ENCODE measurements around the gene CITED4.
"Not testable (repeated sequence)": the region's sequence is repeated elsewhere in the genome, so short reads cannot be mapped to it uniquely, and the experiment has no call there.

CITED4 gene, protein sequence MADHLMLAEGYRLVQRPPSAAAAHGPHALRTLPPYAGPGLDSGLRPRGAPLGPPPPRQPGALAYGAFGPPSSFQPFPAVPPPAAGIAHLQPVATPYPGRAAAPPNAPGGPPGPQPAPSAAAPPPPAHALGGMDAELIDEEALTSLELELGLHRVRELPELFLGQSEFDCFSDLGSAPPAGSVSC

DNA sequence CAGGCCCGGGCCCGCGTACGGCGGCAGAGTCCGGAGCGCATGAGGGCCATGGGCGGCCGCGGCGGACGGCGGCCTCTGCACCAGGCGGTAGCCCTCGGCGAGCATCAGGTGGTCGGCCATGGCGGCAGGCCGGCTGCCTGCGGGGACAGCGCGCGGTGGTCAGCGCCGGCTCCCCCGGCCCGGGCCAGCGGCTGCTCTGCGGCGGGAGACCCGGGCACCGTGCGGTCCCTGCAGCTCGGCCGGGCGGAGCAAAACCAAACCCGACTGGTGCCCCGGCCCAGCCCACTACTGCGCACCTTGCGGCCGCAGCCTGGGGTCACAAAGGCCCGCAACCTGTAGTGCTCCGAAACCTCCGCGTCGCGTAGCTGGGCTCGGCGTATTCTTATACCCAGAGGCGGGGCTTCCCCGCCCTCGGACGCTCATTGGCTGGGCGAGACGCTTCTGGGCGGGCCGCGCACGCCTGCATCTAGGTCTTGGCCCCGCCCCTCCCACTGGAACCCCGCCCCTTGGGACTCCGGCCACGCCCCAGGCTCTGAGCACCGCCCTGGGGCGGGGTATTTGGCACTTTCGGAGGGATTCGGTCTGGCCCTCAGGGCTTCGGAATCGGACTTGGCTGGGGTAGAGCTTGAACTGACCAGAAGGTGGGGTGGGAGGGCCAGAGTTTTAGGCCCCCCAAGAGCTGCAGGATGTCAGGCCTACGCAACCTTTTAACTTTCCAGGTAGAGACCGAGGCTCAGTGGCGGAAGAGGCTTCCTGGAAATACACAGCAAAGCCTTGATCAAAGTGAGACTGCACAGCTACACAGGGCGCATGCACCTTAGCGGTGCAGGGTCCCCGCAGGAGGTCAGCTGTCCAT lies at the start of gene CITED4:
Gene CITED4 (minus strand): TSS at position 356 of the 856 bp plus-strand sequence. CDS start 236 bp downstream, at position 120.
- DNase-seq = peak; percentile 55 to 82

DNA sequence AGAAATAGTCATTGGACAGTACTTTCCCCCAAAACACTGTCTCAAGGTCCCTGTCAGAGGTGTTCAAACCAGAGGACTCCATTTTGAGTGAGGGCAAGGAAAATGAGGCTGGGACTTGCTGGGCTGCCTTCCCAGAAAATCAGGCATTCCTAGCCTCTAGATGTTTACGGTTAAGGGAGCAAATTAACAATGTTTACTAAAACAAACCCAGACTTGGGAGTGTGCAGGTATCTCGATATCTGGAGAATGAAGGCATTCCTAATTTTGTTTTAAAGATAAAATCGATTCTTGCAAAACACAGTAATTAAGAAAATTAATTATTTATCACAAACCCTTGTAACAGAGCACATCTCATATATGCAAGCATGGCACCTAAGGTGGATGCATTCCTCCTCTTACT lies 48.9 kb upstream of the CITED4 start:
- no peak for DNase-seq

DNA sequence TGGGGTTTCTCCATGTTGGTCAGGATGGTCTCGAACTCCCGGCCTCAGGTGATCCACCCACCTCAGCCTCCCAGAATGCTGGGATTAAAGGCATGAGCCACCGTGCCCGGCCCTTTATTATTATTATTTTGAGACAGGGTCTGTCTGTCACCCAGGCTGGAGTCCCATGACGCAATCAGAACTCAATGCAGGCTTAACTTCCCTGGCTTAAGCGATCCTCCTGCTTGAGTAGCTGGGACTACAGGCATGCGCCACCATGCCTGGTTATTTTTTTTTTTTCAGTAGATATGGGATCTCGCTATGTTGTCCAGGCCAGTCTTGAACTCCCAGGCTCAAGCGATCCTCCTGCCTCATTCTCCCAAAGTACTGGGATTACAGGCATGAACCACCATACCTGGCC lies 47.1 kb upstream of the CITED4 start:
- DNase-seq = no peak

DNA sequence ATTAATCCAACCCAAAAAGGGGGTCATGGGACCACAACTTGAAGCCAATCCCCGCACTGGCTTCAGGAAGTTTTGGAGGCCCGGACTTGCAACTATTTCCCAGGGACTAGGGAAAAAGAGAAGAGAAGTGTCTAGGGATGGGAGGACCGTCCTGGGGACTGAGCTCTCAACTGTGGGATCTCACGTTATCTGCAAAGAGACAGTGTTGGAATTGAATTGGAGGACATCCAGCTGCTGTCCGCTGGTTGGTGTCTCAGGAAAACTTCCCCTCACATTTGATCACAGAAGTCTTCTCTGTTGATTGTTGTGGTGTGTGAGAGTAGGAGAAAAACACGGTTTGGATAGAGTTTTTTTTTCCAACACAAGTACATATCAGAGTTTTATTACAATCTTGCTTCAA lies 46.2 kb upstream of the CITED4 start:
- DNase-seq = no peak

DNA sequence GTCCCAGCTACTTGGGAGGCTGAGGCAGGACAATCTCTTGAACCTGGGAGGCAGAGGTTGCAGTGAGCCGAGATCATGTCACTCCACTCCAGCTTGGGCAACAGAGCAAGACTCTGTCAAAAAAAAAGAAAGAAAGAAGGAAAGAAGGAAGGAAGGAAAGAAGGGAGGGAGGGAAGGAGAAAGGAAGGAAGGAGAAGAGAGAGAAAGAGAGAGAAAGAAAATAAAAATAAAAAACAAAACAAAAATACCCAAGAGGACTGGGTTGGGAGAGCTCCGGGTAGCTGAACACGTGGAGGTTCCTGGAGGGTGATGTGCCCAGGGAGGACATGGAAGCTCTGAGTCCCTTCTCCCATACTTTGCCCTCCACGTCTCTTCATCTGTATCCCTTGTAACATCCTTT lies 45.7 kb upstream of the CITED4 start:
- no peak for DNase-seq

DNA sequence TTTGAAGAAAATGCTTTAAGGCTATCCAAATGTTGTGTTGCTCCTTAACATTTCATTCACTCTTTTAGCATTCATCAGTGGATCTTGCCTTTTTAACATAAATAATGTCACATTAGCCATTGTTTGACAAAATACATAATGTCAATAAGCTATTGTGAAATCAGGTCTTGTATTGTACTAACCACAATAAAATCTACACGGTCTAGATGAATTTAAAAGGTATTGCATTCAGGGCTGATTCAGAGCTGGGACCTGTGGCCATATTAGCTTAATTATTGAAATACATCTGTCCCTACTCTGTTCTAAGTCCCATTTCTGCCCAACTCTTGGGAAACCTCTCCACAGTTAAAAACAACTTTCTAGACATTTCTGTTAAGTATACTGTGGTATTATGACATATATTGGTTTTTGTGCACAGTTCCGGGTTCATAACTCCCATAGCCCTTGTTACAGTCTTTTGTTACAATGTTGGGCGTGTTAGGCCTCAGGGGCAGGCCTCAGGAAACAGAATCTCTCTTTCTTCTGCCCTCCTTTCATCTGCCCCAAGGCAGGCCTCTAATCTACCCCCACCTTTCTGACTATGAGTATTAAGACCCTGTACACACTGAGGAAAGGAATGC lies 44.7 kb upstream of the CITED4 start:
- no peak for DNase-seq

DNA sequence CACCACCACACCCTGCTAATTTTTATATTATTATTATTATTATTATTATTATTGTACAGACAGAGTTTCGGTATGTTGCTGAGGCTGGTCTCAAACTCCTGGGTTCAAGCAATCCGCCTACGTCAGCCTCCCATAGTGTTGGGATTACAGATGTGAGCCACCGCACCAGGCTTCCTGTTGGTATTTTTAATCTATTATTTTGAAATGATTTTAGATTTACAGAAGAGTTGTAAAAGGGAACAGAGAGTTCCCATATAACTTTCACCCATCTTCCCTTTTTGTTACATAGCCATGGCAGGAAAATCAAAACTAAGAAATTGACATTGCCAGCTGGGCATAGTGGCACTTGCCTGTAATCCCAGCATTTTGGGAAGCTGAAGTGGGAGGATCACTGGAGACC lies 42.9 kb upstream of the CITED4 start:
- DNase-seq = no peak

DNA sequence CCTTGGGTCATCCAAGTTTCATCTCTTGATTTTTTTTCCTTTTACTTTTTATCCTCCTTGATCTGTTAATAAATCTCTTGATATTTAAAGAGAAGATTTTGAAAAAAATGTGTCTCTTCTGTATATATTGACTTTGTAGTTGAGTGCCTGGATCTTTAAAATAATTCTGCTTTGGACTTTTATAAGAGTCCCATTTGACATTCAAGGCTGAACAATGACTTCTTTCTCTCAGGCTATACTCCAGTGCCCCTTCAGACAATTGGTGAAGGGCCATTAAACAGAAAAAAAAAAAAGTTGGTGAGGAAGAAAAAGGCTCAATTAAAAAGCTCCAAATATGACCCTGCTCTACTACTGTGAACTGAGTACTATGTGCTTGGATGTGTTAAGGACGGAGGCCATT lies 40.9 kb upstream of the CITED4 start:
- DNase-seq = no peak

DNA sequence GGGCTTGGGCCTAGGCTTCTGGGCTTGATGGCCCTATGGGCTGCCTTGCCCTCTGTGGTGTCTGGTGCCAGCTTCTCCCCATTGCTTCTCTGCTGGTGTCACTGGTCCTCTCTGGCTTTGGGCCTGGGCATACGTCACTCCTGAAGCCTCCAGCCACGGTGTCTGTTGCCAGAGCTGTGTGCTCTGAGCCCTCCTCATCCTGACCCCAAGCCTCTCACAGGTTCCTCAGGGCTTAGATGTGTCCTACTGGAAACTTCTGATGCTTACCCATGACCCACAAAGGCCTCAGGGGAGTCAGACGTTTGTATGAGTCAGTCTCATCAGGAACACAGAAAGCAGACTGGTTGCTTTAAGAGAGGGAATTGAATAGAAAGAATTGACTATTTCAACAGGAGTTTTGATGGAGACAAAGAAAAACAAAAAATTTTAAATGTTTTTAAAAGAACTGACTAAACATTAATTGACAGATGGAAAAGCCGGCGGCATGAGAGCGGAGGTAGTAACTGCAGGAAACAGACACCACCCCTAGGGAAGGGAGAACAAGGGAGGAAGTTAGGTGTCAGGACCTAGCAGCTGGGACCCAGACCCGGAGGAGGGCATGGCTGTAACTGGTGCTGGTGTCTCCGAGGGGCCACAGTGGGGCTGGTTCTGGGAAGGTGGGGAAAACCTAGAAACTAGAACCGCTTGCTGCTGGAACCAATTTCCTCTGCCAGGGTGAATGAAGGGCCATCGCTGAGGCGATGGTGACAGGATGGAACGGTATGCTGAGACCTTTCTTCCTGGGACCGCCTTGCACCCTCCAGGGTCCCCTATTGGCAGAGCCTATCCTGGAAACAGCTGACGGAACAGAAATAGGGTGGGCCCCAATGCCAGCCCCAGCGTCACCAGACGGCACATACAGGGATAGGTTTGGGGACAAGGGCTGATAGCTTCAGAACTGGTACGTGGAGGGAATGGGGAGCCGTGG lies 40.0 kb upstream of the CITED4 start:
- DNase-seq = no peak

DNA sequence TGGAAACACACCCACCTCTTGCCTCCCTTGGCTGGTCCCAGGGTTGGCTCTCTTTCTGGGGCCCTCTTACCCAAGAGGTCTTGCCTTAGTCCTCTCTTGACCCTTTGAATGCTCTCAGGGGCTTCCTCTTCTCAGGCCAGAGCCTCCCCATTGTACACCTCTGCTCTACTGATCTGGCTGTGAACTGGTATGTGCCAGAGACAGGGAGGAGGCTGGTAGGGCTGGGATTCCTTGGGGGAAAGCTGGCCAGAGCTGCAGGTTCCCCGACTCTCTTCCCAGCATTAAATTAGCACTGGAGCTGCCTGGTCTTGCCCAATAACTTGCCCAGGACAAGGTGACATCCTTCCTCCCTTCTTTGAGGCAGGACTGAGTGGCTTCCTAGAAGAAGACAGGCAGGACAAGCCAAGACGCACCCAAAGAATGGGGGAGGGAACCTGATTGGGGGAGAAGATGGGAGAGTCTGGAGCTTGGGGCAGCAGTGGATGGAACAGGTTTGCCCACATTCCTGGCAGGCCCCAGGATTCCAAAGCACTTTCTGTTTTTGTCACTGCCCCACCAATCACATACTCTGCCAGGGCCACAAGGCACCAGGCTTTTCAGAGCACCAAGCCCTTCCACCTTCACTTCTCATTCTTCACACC lies 37.2 kb upstream of the CITED4 start:
- no peak for DNase-seq

DNA sequence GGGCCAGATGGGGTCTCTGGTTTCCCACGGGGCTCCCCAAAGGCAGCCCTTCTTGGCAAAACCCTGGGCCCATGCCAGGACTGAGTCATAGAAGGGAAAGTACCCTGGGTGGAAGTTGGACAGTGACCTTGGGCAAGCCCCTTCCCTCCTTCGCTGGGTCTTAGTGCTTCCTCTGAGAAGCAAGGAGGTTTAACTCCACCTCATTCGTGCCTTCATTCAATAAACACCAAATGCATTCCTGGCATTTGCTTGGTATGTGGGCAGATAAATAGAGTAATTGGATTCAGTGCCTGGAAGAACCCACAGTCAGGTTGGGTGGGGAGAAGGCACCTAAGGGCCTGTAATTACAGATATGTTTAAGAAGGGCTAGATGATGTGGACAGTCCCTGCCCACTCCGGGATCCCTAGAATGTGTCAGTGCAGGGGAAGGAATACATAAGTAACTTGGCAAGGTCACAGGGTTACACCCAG lies 36.3 kb upstream of the CITED4 start:
- DNase-seq = no peak

DNA sequence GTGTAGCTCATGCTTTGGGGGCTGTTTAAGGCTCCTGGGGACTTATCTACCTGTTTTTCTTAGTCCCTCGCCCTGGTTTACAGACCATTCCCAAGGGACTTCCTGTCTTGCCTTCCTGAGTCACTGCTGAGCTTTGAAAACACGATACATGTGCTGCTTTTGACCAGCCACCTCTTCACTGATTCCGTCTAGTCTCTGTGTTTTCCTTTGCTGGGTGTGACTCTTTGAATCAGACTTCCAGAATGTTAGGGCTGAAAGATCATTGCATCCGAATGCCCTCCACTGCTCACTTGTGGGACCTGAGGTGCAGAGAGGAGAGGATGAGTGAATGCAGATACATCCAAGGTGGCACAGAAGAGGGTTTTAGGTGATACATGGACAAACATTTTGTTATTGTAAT lies 35.4 kb upstream of the CITED4 start:
- no peak for DNase-seq

DNA sequence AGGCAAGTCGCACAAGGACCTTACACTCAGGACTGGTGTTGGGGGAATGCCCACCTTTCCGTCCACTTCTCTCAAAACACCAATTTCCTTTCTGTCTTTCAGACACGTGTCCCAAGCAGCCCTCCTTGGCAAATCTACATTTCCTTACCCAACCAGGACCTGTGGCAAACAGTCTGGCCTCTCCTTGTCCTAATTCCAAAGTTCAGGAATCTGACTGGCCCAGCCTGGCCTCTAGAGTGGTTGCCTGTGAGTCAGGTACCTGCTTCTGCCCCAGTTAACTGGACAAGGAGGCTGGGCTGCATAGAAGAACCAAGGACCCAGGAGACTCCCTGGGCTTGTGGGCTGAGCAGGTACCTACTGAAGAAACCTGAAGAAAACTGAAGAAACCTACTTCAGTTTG lies 34.3 kb upstream of the CITED4 start:
- DNase-seq = no peak

DNA sequence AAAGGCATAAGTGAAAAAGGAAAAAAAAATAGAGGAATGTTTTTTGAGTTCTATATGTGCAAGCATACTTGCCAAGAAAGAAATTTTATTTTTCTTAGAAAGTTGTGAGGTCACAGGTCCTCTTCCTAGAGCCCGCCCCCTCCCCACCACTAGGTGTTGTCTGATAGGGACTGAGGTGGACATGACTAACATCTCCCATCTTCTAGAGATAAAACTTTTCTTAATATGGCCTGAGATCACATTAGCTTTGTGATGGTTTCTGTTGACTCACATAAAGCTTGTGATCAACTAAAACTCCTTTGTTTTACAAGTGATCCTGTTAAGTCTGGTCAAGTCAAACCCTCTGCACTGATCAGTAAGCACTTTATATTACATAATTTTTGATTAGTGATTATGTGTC lies 33.4 kb upstream of the CITED4 start:
- no peak for DNase-seq

DNA sequence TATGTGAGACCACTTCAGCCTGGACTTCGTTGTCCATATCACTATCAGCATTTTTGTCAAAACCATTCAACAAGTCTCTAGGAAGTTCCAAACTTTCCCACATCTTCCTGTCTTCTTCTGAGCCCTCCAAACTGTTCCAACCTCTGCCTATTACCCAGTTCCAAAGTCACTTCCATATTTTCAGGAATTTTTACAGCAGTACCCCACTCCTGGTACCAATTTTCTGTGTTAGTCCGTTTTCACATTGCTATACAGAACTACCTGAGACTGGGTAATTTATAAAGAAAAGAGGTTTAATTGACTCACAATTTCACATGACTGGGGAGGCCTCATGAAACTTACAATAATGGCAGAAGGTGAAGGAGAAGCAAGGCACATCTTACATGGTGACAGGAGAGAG lies 32.7 kb upstream of the CITED4 start:
- not testable (repeated sequence) for DNase-seq

DNA sequence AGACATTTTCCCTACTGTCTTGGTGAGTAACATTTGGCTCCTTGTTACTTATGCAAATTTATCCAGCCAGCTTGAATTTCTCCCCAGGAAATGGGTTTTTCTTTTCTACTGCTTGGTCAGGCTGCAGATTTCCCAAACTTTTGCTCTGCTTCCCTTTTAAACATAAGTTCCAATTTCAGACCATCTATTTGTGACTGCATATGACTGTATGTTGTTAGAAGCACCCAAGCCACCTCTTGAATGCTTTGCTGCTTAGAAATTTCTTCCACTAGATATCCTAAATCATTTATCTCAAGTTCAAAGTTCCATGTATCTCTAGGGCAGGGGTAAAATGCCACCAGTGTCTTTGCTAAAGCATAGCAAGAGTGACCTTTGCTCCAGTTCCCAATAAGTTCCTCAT lies 32.3 kb upstream of the CITED4 start:
- no peak for DNase-seq

DNA sequence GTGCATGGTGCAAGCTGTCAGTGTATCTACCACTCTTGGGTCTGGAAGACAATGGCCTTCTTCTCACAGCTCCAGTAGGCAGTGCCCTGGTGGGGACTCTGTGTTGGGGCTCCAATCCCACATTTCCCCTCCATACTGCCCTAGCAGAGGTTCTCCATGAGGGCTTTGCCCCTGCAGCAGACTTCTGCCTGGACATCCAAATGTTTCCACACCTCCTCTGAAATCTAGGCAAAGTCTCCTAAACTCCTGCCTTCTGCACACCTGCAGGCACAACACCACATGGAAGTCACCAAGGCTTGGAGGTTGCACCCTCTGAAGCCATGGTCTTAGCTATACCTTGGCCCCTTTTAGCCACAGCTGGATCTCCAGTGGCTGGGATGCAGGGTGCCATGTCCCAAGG lies 31.8 kb upstream of the CITED4 start:
- no peak for DNase-seq

DNA sequence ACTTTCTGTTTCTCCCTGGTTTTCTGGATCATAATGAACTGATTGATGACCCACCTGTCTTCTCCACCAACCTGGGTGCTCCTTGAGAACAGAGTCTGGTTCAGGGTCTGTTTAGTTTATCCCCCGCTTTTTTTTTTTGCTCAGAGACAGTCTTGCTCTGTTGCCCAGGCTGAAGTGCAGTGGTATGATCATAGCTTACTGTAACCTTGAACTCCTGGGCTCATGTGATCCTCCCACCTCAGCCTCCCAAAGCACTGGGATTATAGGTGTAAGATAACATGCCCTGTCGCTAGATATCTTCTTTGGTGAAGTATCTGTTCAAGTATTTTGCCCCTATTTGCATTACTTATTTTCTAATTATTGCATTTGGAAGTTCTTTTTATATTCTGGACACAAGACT lies 30.2 kb upstream of the CITED4 start:
- DNase-seq = no peak

DNA sequence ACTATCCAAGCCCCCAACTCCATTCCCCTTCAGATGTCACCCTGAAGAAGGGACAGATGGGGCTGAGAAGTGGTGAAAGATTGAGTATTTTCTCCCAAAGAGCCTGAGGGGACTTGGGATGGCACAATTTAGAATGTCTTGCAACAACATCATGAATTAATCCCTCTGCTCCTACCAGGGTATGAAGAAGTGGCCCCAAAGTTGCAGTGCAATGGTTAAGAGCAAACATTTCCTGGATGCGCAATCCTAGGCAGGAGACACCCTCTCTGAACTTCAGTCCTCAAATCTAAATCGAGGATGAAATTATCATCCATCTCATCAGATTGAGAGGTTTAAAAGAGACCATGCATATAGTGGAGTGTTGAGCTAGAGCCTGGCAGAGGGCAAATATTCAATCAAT lies 28.6 kb upstream of the CITED4 start:
- DNase-seq = no peak

DNA sequence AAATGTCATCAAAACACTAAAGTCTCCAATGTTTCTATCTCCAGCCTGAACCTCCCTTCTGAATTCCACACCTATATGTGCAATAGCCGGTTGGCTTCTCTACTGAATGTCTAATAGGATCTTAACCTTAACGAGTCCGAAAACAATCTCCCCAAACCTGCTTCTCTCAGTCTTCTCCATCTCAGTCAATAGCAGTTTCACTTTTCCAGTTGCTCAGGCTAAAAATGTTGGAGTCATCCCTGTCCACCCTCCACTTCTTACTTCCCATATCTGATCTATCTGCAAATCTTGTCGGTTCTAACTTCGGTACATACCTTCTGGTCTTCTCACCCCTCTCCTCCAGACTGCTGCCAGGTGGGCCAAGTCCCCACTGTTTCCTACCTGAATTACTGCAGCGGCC lies 25.5 kb upstream of the CITED4 start:
- no peak for DNase-seq

DNA sequence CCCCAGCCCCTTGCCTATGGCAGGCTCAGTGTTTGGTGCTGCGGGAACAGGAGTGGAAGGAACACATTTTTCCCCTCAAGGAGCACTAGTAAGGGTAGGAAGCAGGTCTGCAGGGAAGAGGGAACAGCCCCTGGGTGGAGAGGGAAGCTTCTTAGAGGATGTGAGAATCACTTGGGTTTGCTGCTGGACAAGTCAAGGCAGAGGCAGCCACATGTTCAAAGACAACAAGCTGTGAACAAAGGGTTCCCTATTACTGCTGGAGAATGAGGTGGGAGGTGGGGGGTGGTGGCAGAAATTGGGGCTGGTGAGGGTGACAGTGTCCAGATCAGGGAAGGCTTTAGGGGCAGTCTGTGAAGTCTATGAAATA lies 24.8 kb upstream of the CITED4 start:
- no peak for DNase-seq

DNA sequence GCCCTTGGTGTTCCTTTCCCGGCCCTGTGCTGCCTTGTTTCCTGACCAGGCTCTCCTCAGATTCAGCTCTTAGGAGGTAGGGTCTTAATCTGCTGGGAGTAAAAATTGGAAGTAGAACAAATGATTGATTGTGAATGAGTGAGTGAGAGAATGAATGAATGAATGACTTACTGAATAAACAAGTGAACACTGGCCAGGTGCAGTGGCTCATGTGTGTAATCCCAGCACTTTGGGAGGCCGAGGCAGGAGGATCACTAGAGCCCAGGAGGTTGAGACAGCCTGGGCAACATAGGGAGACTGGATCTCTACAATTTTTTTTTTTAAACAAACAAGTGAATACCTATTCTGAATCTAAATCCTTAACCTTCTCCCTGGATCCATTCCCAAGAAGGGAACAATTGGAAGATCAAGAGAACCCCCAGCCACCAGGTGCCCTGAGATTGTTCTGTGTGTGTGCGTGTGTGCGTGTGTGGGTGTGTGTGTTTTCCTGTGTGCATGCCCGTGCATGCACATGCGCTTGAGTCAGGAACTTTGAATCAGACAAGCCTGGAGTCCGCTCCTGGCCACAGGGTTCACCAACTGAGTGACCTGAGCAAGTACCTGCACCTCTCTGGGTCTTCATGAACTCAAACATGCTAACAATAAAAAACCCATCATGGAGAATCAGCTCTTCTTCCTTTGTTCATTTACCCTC lies 24.3 kb upstream of the CITED4 start:
- no peak for DNase-seq

Data from cerebellar nuclear complex (tissue), 1 donor.